MM.1S (cell line): ENCODE results near the gene GALNS.

Source experiments
- EZH2 ChIP-seq: fragments of 300-600 bp; sonication (generic); optimal IDR thresholded peaks from 2 replicates; pipeline ENCODE3; 2017; ENCODE audit warnings: low read depth, mild to moderate bottlenecking, antibody characterized with exemption, low read length, mixed read lengths
- TF ChIP-seq, protein P1 (sequence below): fragments of 300-600 bp; sonication (generic); IDR thresholded peaks from 2 replicates; pipeline ENCODE4 v1.5.1; 2016; ENCODE audit warnings: antibody characterized with exemption, low read length, mixed read lengths

GRCh38 chr16:88903267-88903666 is 46.5 kb upstream of the GALNS start:
- TF ChIP-seq, protein P1, sequence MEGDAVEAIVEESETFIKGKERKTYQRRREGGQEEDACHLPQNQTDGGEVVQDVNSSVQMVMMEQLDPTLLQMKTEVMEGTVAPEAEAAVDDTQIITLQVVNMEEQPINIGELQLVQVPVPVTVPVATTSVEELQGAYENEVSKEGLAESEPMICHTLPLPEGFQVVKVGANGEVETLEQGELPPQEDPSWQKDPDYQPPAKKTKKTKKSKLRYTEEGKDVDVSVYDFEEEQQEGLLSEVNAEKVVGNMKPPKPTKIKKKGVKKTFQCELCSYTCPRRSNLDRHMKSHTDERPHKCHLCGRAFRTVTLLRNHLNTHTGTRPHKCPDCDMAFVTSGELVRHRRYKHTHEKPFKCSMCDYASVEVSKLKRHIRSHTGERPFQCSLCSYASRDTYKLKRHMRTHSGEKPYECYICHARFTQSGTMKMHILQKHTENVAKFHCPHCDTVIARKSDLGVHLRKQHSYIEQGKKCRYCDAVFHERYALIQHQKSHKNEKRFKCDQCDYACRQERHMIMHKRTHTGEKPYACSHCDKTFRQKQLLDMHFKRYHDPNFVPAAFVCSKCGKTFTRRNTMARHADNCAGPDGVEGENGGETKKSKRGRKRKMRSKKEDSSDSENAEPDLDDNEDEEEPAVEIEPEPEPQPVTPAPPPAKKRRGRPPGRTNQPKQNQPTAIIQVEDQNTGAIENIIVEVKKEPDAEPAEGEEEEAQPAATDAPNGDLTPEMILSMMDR = no peak
- TF ChIP-seq EZH2 = no peak
